ENCODE data around the gene C1QTNF8. TPM values are rescaled to one million over a fixed set of nuclear protein-coding genes. Genes with fewer than 3 reads are reported as not detected.

The C1QTNF8 gene
- total RNA-seq, 1 experiment from 2014 or later: not detected

GRCh38 chr16:1131378-1131994 lies 35.4 kb upstream of the C1QTNF8 start:
- intact Hi-C loops (cut with micrococcal nuclease): no loop called here
- no peak overlapping the region for H3K4me3 ChIP-seq (ENCODE audit: low read length)
- ChIA-PET POLR2A (ENCODE audit: unreplicated experiment) (no interaction called here), CTCF (no interaction called here)
- TF ChIP-seq, protein P1, sequence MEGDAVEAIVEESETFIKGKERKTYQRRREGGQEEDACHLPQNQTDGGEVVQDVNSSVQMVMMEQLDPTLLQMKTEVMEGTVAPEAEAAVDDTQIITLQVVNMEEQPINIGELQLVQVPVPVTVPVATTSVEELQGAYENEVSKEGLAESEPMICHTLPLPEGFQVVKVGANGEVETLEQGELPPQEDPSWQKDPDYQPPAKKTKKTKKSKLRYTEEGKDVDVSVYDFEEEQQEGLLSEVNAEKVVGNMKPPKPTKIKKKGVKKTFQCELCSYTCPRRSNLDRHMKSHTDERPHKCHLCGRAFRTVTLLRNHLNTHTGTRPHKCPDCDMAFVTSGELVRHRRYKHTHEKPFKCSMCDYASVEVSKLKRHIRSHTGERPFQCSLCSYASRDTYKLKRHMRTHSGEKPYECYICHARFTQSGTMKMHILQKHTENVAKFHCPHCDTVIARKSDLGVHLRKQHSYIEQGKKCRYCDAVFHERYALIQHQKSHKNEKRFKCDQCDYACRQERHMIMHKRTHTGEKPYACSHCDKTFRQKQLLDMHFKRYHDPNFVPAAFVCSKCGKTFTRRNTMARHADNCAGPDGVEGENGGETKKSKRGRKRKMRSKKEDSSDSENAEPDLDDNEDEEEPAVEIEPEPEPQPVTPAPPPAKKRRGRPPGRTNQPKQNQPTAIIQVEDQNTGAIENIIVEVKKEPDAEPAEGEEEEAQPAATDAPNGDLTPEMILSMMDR (conservative IDR thresholded peaks at IDR 0.05; ENCODE audit: low read depth, low read length): no peak
- no peak for TF ChIP-seq EZH2phosphoT487 (IDR thresholded peaks at IDR 0.05; ENCODE audit: borderline replicate concordance, low read length)
- TF ChIP-seq EZH2 (IDR thresholded peaks at IDR 0.05; ENCODE audit: low read length, unreplicated experiment): no peak
- no peaks in the 10 kb centered on the region for H3F3A ChIP-seq (ENCODE audit: low read length, unreplicated experiment)
- no peaks in the 10 kb centered on the region for H4K20me1 ChIP-seq (ENCODE audit: low read length)
- no peaks in the 10 kb centered on the region for H3K27me3 ChIP-seq (ENCODE audit: low read length)
- no peak overlapping the region for H2AFZ ChIP-seq (ENCODE audit: low read length)
- H3K9me2 ChIP-seq (replicated peaks; ENCODE audit: low read length): no peaks in the 10 kb centered on the region
- no peaks in the 10 kb centered on the region for H3K4me1 ChIP-seq (ENCODE audit: insufficient read depth, low read length)
- ATAC-seq (no peak), DNase-seq (no peak)
- H3K4me2 ChIP-seq (ENCODE audit: low read length): no peak overlapping the region
- H3K9ac ChIP-seq (ENCODE audit: low read length): no peak overlapping the region
- no peaks in the 10 kb centered on the region for H3K36me3 ChIP-seq (ENCODE audit: low read depth, low read length)
- no TSS peak for BruUV-seq (replicated peaks)
- no peaks in the 10 kb centered on the region for H3K9me3 ChIP-seq (ENCODE audit: low read length)
- H3K79me2 ChIP-seq (ENCODE audit: low read length): no peaks in the 10 kb centered on the region
- no peak overlapping the region for H3K27ac ChIP-seq (ENCODE audit: low read length)

- Histone ChIP-seq H3K9me3 (ENCODE audit: low read length) (no peaks in the 10 kb centered on the region), H3K9ac (ENCODE audit: low read length) (no peak overlapping the region), H3K36me3 (ENCODE audit: low read depth, low read length) (no peaks in the 10 kb centered on the region), H3K27me3 (ENCODE audit: low read length) (no peaks in the 10 kb centered on the region), H3K9me2 (replicated peaks; ENCODE audit: low read length) (no peaks in the 10 kb centered on the region), H3K79me2 (ENCODE audit: low read length) (no peaks in the 10 kb centered on the region), H2AFZ (ENCODE audit: low read length) (no peak overlapping the region), H3K4me1 (ENCODE audit: insufficient read depth, low read length) (no peaks in the 10 kb centered on the region), H3F3A (ENCODE audit: low read length, unreplicated experiment) (no peaks in the 10 kb centered on the region), H3K4me3 (ENCODE audit: low read length) (no peak overlapping the region), H3K4me2 (ENCODE audit: low read length) (no peak overlapping the region), H3K27ac (ENCODE audit: low read length) (no peak overlapping the region), H4K20me1 (ENCODE audit: low read length) (no peaks in the 10 kb centered on the region)
- no TSS peak for BruUV-seq (replicated peaks)
- ChIA-PET POLR2A (ENCODE audit: unreplicated experiment) (no interaction called here), CTCF (no interaction called here)
- TF ChIP-seq EZH2 (IDR thresholded peaks at IDR 0.05; ENCODE audit: low read length, unreplicated experiment) (no peak), EZH2phosphoT487 (IDR thresholded peaks at IDR 0.05; ENCODE audit: borderline replicate concordance, low read length) (no peak)
- TF ChIP-seq, protein P1 (conservative IDR thresholded peaks at IDR 0.05; ENCODE audit: low read depth, low read length): no peak
- no peak for ATAC-seq
- no peak for DNase-seq
- intact Hi-C loops (cut with micrococcal nuclease): no loop called here
Measured at GRCh38 chr16:1130382-1130781, 34.3 kb upstream of the C1QTNF8 start.

DNA sequence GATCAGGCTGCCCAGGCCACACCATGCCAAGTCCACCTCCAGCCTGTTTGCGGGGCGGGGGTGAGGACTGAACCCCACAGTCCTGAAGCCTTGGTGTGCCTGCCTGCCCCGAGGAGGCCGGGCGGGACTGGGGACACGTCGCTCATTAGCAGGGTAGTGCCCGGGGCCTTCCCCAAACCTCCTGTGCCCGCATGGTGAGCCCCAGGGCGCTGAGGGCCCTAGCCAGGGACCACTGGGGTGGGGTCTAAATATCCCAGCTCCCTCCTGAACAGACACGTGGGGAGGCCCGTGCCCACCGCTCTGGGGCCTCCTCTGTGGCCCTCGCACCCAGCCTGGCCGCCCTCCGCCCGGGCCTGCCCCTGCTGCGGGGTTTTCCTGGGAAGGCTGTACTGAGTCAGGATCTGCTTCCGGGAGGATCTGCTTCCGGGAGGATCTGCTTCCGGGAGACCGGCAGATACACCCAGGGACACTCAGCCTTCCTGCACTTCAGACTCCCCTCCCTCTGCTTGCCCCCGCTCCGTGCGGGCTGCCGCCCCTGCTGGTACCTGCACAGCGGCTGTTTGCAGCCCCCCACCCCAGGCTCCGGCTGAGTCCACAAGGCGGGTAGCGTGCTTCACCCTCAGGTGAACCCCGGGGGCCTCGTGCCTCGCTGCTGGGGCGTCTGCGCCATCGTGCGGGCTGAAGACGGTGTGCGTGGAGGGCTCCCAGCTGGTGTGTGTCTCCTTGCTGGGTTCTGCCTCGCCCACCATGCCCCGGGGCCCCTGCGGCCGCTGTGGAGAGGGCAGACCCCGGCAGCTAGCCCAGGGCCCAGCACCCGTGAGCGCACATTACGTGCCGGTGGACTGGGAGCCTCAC lies 33.3 kb upstream of the C1QTNF8 start:
- intact Hi-C loops (cut with micrococcal nuclease): no loop called here
- H3K4me2 ChIP-seq (ENCODE audit: low read length): no peak overlapping the region
- no peak overlapping the region for H3K9ac ChIP-seq (ENCODE audit: low read length)
- ChIA-PET POLR2A (ENCODE audit: unreplicated experiment) (no interaction called here), CTCF (no interaction called here)
- H3K27me3 ChIP-seq (ENCODE audit: low read length): no peaks in the 10 kb centered on the region
- no peaks in the 10 kb centered on the region for H3K79me2 ChIP-seq (ENCODE audit: low read length)
- H4K20me1 ChIP-seq (ENCODE audit: low read length): no peaks in the 10 kb centered on the region
- no peak for DNase-seq
- no peak overlapping the region for H2AFZ ChIP-seq (ENCODE audit: low read length)
- no peaks in the 10 kb centered on the region for H3K4me1 ChIP-seq (ENCODE audit: insufficient read depth, low read length)
- H3K4me3 ChIP-seq (ENCODE audit: low read length): no peak overlapping the region
- ATAC-seq: no peak
- no peaks in the 10 kb centered on the region for H3K9me3 ChIP-seq (ENCODE audit: low read length)
- no peaks in the 10 kb centered on the region for H3K9me2 ChIP-seq (replicated peaks; ENCODE audit: low read length)
- H3F3A ChIP-seq (ENCODE audit: low read length, unreplicated experiment): no peaks in the 10 kb centered on the region
- no peak overlapping the region for H3K27ac ChIP-seq (ENCODE audit: low read length)
- TF ChIP-seq, protein P1 (conservative IDR thresholded peaks at IDR 0.05; ENCODE audit: low read depth, low read length): no peak
- TF ChIP-seq EZH2phosphoT487 (IDR thresholded peaks at IDR 0.05; ENCODE audit: borderline replicate concordance, low read length) (no peak), EZH2 (IDR thresholded peaks at IDR 0.05; ENCODE audit: low read length, unreplicated experiment) (no peak)
- no TSS peak for BruUV-seq (replicated peaks)
- H3K36me3 ChIP-seq (ENCODE audit: low read depth, low read length): no peaks in the 10 kb centered on the region
